Fibroblast of lung (primary cell): ENCODE measurements around the gene ITGB3.

ENCODE experiments used
- CTCF ChIP-seq, 2 donors: IDR thresholded peaks in 1 of 2; conservative IDR thresholded peaks in 1 of 2; 1 replicate in 1 of 2; 2 replicates in 1 of 2; pipeline ENCODE4 v1.5.1; 2011 to 2012; ENCODE audit warnings: low read length in 2 of 2, control low read depth in 1 of 2, inconsistent platforms in 1 of 2, low read depth in 1 of 2, mild to moderate bottlenecking in 1 of 2
- EZH2 ChIP-seq: IDR thresholded peaks from 2 replicates; pipeline ENCODE4 v1.5.1; 2012; ENCODE audit warnings: low read length, control low read depth, mild to moderate bottlenecking; ENCODE audit errors: missing control alignments

- TF ChIP-seq CTCF (conservative IDR thresholded peaks at IDR 0.05 in 1 of 2, IDR thresholded peaks at IDR 0.05 in 1 of 2; ENCODE audit: low read depth in 1 of 2, low read length in 2 of 2) (no peak), EZH2 (no peak)
These were observed 17.7 kb upstream of the ITGB3 start for GRCh38 chr17:47235923-47236322.
